ENCODE data around the gene CTAG2.
"Not testable (repeated sequence)": the region's sequence is repeated elsewhere in the genome, so short reads cannot be mapped to it uniquely, and the experiment has no call there.

The CTAG2 gene

GRCh38 chrX:154645745-154646378, 7.5 kb downstream of the CTAG2 start:
- H3K4ac ChIP-seq (ENCODE audit: low read depth, low read length); H3K4me3 ChIP-seq (ENCODE audit: low read length); H2BK120ac ChIP-seq (ENCODE audit: low read depth, low read length); H3K9ac ChIP-seq (ENCODE audit: low read length); H3K79me2 ChIP-seq (ENCODE audit: control insufficient read depth, insufficient read depth, low read length); H3K4me2 ChIP-seq (ENCODE audit: low read length); H3K27me3 ChIP-seq (ENCODE audit: insufficient read depth, low read length, poor library complexity); H2BK15ac ChIP-seq (replicated peaks; ENCODE audit: low read depth); H2BK5ac ChIP-seq (ENCODE audit: low read length); H3K4me1 ChIP-seq (ENCODE audit: control insufficient read depth, low read depth, low read length); H3K36me3 ChIP-seq (ENCODE audit: control insufficient read depth, insufficient read depth, low read length); H3K18ac ChIP-seq (ENCODE audit: low read length); H4K5ac ChIP-seq (ENCODE audit: low read length); DNase-seq; H3K27ac ChIP-seq (ENCODE audit: low read depth, low read length); H4K8ac ChIP-seq (ENCODE audit: low read depth, low read length); H2AK5ac ChIP-seq (ENCODE audit: low read length); H3K79me1 ChIP-seq (ENCODE audit: low read length); H3K23ac ChIP-seq (ENCODE audit: low read length); H3K56ac ChIP-seq (ENCODE audit: low read length): not testable (repeated sequence)
- WGBS (ENCODE audit: extremely low coverage, insufficient coverage, low lambda C conversion rate) = no CpG with 5 or more reads among the region's 24 CpGs

GRCh38 chrX:154643708-154644107, 9.7 kb downstream of the CTAG2 start:
- not testable (repeated sequence) for H3K79me2 ChIP-seq (ENCODE audit: control insufficient read depth, insufficient read depth, low read length); DNase-seq; H3K4me2 ChIP-seq (ENCODE audit: low read length); H2AK5ac ChIP-seq (ENCODE audit: low read length); H3K27ac ChIP-seq (ENCODE audit: low read depth, low read length); H3K4ac ChIP-seq (ENCODE audit: low read depth, low read length); H3K56ac ChIP-seq (ENCODE audit: low read length); H2BK15ac ChIP-seq (replicated peaks; ENCODE audit: low read depth); H3K9ac ChIP-seq (ENCODE audit: low read length); H4K5ac ChIP-seq (ENCODE audit: low read length); H3K4me3 ChIP-seq (ENCODE audit: low read length); H3K36me3 ChIP-seq (ENCODE audit: control insufficient read depth, insufficient read depth, low read length); H4K8ac ChIP-seq (ENCODE audit: low read depth, low read length); H3K4me1 ChIP-seq (ENCODE audit: control insufficient read depth, low read depth, low read length); H3K27me3 ChIP-seq (ENCODE audit: insufficient read depth, low read length, poor library complexity); H3K23ac ChIP-seq (ENCODE audit: low read length); H2BK5ac ChIP-seq (ENCODE audit: low read length); H3K79me1 ChIP-seq (ENCODE audit: low read length); H3K18ac ChIP-seq (ENCODE audit: low read length); H2BK120ac ChIP-seq (ENCODE audit: low read depth, low read length)
- WGBS (ENCODE audit: extremely low coverage, insufficient coverage, low lambda C conversion rate) = no CpG with 5 or more reads among the region's 31 CpGs

DNA sequence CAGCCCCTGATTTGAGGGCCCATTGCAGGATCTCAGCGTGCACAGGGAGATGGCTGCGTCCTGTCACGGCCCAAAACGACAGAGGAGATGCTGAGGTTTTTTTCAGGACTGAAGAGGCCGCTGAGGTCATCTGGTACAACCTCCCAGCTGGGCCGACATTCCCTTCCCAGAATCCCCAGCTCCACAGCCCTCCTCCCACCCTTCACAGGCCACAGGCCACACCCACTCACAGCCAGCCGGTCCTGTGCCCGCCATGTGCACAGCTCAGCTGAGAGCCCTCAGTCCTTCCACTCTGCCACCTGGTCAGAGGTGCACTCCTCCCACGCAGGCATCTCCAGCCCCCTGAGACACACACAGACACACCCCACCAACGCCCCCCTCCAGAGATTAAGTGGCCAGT, 11.6 kb downstream of the CTAG2 start:
- WGBS (ENCODE audit: extremely low coverage, insufficient coverage, low lambda C conversion rate) = no CpG with 5 or more reads among the region's 10 CpGs

GRCh38 chrX:154633661-154634060, 19.7 kb downstream of the CTAG2 start:
- H2BK15ac ChIP-seq (replicated peaks; ENCODE audit: low read depth); H3K79me1 ChIP-seq (ENCODE audit: low read length); H3K4me3 ChIP-seq (ENCODE audit: low read length); H3K27me3 ChIP-seq (ENCODE audit: insufficient read depth, low read length, poor library complexity); H3K4me2 ChIP-seq (ENCODE audit: low read length); H3K23ac ChIP-seq (ENCODE audit: low read length); H4K5ac ChIP-seq (ENCODE audit: low read length); H3K56ac ChIP-seq (ENCODE audit: low read length); H3K36me3 ChIP-seq (ENCODE audit: control insufficient read depth, insufficient read depth, low read length); H2BK5ac ChIP-seq (ENCODE audit: low read length); H3K4me1 ChIP-seq (ENCODE audit: control insufficient read depth, low read depth, low read length); H3K4ac ChIP-seq (ENCODE audit: low read depth, low read length); H2BK120ac ChIP-seq (ENCODE audit: low read depth, low read length); H3K9ac ChIP-seq (ENCODE audit: low read length); DNase-seq; H3K18ac ChIP-seq (ENCODE audit: low read length); H2AK5ac ChIP-seq (ENCODE audit: low read length); H3K27ac ChIP-seq (ENCODE audit: low read depth, low read length); H4K8ac ChIP-seq (ENCODE audit: low read depth, low read length); H3K79me2 ChIP-seq (ENCODE audit: control insufficient read depth, insufficient read depth, low read length): not testable (repeated sequence)
- no CpG with 5 or more reads among the region's 11 CpGs for WGBS (ENCODE audit: extremely low coverage, insufficient coverage, low lambda C conversion rate)

More for the DNA sequence above, 11.6 kb downstream of the CTAG2 start:
- not testable (repeated sequence) for DNase-seq; H2AK5ac ChIP-seq (ENCODE audit: low read length); H2BK15ac ChIP-seq (replicated peaks; ENCODE audit: low read depth); H3K79me1 ChIP-seq (ENCODE audit: low read length); H3K4me3 ChIP-seq (ENCODE audit: low read length); H3K4me1 ChIP-seq (ENCODE audit: control insufficient read depth, low read depth, low read length); H4K8ac ChIP-seq (ENCODE audit: low read depth, low read length); H3K27ac ChIP-seq (ENCODE audit: low read depth, low read length); H2BK5ac ChIP-seq (ENCODE audit: low read length); H2BK120ac ChIP-seq (ENCODE audit: low read depth, low read length); H3K18ac ChIP-seq (ENCODE audit: low read length); H3K4ac ChIP-seq (ENCODE audit: low read depth, low read length); H3K27me3 ChIP-seq (ENCODE audit: insufficient read depth, low read length, poor library complexity); H3K23ac ChIP-seq (ENCODE audit: low read length); H3K79me2 ChIP-seq (ENCODE audit: control insufficient read depth, insufficient read depth, low read length); H4K5ac ChIP-seq (ENCODE audit: low read length); H3K56ac ChIP-seq (ENCODE audit: low read length); H3K9ac ChIP-seq (ENCODE audit: low read length); H3K4me2 ChIP-seq (ENCODE audit: low read length); H3K36me3 ChIP-seq (ENCODE audit: control insufficient read depth, insufficient read depth, low read length)

DNA sequence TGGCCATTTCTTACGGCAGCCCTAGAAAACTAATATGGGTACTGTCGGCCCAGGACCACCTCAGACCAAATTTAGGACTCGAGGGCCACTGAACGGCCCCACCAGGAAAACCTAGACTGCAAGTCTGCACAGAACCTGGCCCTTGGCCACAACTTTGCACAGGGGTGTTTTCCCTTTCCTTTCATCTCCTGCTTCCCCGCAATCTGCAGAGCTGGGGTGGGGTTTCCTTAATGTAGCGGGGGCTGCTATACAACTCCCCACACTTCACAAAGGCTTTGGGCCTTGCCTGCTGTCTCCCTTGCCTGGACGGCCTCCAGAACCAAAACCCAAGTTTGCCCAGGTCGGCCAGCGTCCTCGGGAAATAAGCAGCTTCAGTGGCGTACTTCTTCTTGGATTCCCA, 22.4 kb downstream of the CTAG2 start:
- not testable (repeated sequence) for H3K56ac ChIP-seq (ENCODE audit: low read length); H2BK120ac ChIP-seq (ENCODE audit: low read depth, low read length); H2AK5ac ChIP-seq (ENCODE audit: low read length); H3K4me2 ChIP-seq (ENCODE audit: low read length); H3K27ac ChIP-seq (ENCODE audit: low read depth, low read length); H2BK5ac ChIP-seq (ENCODE audit: low read length); H3K4me3 ChIP-seq (ENCODE audit: low read length); H2BK15ac ChIP-seq (replicated peaks; ENCODE audit: low read depth); H3K23ac ChIP-seq (ENCODE audit: low read length); H3K27me3 ChIP-seq (ENCODE audit: insufficient read depth, low read length, poor library complexity); DNase-seq; H3K79me1 ChIP-seq (ENCODE audit: low read length); H3K4me1 ChIP-seq (ENCODE audit: control insufficient read depth, low read depth, low read length); H4K5ac ChIP-seq (ENCODE audit: low read length); H3K18ac ChIP-seq (ENCODE audit: low read length); H3K9ac ChIP-seq (ENCODE audit: low read length); H3K4ac ChIP-seq (ENCODE audit: low read depth, low read length); H4K8ac ChIP-seq (ENCODE audit: low read depth, low read length); H3K79me2 ChIP-seq (ENCODE audit: control insufficient read depth, insufficient read depth, low read length); H3K36me3 ChIP-seq (ENCODE audit: control insufficient read depth, insufficient read depth, low read length)
- no CpG with 5 or more reads among the region's 11 CpGs for WGBS (ENCODE audit: extremely low coverage, insufficient coverage, low lambda C conversion rate)

DNA sequence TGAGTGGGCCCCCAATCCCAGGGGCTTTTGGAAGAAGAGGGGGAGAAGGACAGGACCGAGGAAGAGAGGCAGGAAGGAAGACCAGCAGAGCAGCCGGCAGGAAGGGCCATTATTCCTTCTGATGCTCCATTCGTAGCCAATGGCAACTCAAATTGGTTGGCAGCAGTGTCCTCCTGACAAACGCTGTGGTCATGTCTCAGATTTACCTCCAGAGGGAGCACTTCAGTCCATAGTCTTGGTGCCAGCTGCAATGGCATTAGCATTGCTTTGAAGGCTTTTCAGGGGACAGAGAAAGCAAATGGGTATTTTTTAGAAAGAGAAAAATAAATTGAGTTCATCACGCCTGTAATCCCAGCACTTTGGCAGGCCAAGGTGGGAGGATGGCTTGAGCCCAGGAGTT, 24.4 kb downstream of the CTAG2 start:
- not testable (repeated sequence) for H2AK5ac ChIP-seq (ENCODE audit: low read length); H3K4me3 ChIP-seq (ENCODE audit: low read length); H2BK5ac ChIP-seq (ENCODE audit: low read length); H3K27ac ChIP-seq (ENCODE audit: low read depth, low read length); H3K79me1 ChIP-seq (ENCODE audit: low read length); H2BK15ac ChIP-seq (replicated peaks; ENCODE audit: low read depth); H3K79me2 ChIP-seq (ENCODE audit: control insufficient read depth, insufficient read depth, low read length); H4K8ac ChIP-seq (ENCODE audit: low read depth, low read length); H3K56ac ChIP-seq (ENCODE audit: low read length); H3K4me1 ChIP-seq (ENCODE audit: control insufficient read depth, low read depth, low read length); H3K36me3 ChIP-seq (ENCODE audit: control insufficient read depth, insufficient read depth, low read length); H3K4me2 ChIP-seq (ENCODE audit: low read length); H4K5ac ChIP-seq (ENCODE audit: low read length); H3K23ac ChIP-seq (ENCODE audit: low read length); DNase-seq; H2BK120ac ChIP-seq (ENCODE audit: low read depth, low read length); H3K27me3 ChIP-seq (ENCODE audit: insufficient read depth, low read length, poor library complexity); H3K4ac ChIP-seq (ENCODE audit: low read depth, low read length); H3K9ac ChIP-seq (ENCODE audit: low read length); H3K18ac ChIP-seq (ENCODE audit: low read length)
- no CpG with 5 or more reads among the region's 5 CpGs for WGBS (ENCODE audit: extremely low coverage, insufficient coverage, low lambda C conversion rate)

Measured in mesendoderm (in vitro differentiated cells).